ENCODE data around the gene TSPYL4.

- TF ChIP-seq, protein P1, sequence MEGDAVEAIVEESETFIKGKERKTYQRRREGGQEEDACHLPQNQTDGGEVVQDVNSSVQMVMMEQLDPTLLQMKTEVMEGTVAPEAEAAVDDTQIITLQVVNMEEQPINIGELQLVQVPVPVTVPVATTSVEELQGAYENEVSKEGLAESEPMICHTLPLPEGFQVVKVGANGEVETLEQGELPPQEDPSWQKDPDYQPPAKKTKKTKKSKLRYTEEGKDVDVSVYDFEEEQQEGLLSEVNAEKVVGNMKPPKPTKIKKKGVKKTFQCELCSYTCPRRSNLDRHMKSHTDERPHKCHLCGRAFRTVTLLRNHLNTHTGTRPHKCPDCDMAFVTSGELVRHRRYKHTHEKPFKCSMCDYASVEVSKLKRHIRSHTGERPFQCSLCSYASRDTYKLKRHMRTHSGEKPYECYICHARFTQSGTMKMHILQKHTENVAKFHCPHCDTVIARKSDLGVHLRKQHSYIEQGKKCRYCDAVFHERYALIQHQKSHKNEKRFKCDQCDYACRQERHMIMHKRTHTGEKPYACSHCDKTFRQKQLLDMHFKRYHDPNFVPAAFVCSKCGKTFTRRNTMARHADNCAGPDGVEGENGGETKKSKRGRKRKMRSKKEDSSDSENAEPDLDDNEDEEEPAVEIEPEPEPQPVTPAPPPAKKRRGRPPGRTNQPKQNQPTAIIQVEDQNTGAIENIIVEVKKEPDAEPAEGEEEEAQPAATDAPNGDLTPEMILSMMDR (IDR thresholded peaks at IDR 0.05), result no peak
- no peak for TF ChIP-seq POLR2A (IDR thresholded peaks at IDR 0.05)
These were observed 28.8 kb upstream of the TSPYL4 start for GRCh38 chr6:116282698-116283097.

Data from lower leg skin (tissue), 3 donors.